B cell (primary cell): Measurements from ENCODE around the gene RET.

Experiments
- CTCF ChIP-seq: fragments of 200-600 bp; IDR thresholded peaks from one replicate; pipeline ENCODE4 v1.8.0; 2022; ENCODE audit warnings: antibody characterized with exemption, mild to moderate bottlenecking
- EZH2 ChIP-seq: IDR thresholded peaks from 2 replicates; pipeline ENCODE4 v1.6.1; 2012; ENCODE audit warnings: borderline replicate concordance, low read depth, mild to moderate bottlenecking, moderate library complexity, low read length; ENCODE audit not compliant: insufficient read depth, poor library complexity, severe bottlenecking

- TF ChIP-seq CTCF = no peak
- TF ChIP-seq EZH2 = no peak
Observed at GRCh38 chr10:43118631-43119415, 42.0 kb downstream of the RET start.
